T47D (cell line): ENCODE measurements around the gene TCEANC.
"Not testable (repeated sequence)": the region's sequence is repeated elsewhere in the genome, so short reads cannot be mapped to it uniquely, and the experiment has no call there.

Experiments
- DNase-seq, 2 experiments: peaks; one replicate each; pipeline versions ENCODE4 v3.0.0 to v3.0.0-alpha.2; 2011 to 2012; ENCODE audit warnings: low read depth in 1 of 2, low spot score in 1 of 2
- JUND ChIP-seq: IDR thresholded peaks from 2 replicates; pipeline ENCODE4 v1.6.1; 2012; ENCODE audit warnings: low read depth
- in situ Hi-C: cut with HindIII; loops from 2 replicates; pipeline ENCODE4 v1.10.0; 2016; ENCODE audit warnings: low sequenced_read_pairs, low pct_unique_long_range_greater_than_20kb

The TCEANC gene

GRCh38 chrX:13645464-13646153 lies 7.3 kb upstream of the TCEANC start:
- no peak for DNase-seq
- in situ Hi-C loops = no loop called here
- no peak for TF ChIP-seq JUND

GRCh38 chrX:13646154-13646549 lies 6.8 kb upstream of the TCEANC start:
- peak; percentile 15 to 81 for DNase-seq
- in situ Hi-C loops = no loop called here
- no peak for TF ChIP-seq JUND

GRCh38 chrX:13647709-13648212 lies 5.2 kb upstream of the TCEANC start:
- no peak for DNase-seq
- in situ Hi-C loops = no loop called here
- no peak for TF ChIP-seq JUND

GRCh38 chrX:13648336-13648735 lies 4.6 kb upstream of the TCEANC start:
- in situ Hi-C loops, DNase-seq: not testable (repeated sequence)

- TF ChIP-seq JUND = no peak
- in situ Hi-C loops = no loop called here
- no peak for DNase-seq
Measured at GRCh38 chrX:13649838-13650237, 3.1 kb upstream of the TCEANC start.

- in situ Hi-C loops = no loop called here
Measured at GRCh38 chrX:13650318-13650717, 2.6 kb upstream of the TCEANC start.

GRCh38 chrX:13651150-13651549 lies 1.8 kb upstream of the TCEANC start:
- in situ Hi-C loops = no loop called here
- no peak for DNase-seq
- no peak for TF ChIP-seq JUND

More at GRCh38 chrX:13650318-13650717, 2.6 kb upstream of the TCEANC start:
- no peak for TF ChIP-seq JUND
- no peak for DNase-seq

- no peak for TF ChIP-seq JUND
- peak in 1 of 2 experiments; percentile 35 for DNase-seq
- in situ Hi-C loops = no loop called here
Measured at GRCh38 chrX:13652287-13652793, 601 bp upstream of the TCEANC start.

- in situ Hi-C loops = no loop called here
- DNase-seq = no peak
- TF ChIP-seq JUND = no peak
Measured at GRCh38 chrX:13654116-13654515, 1.2 kb downstream of the TCEANC start.

- in situ Hi-C loops = no loop called here
- DNase-seq = no peak
- no peak for TF ChIP-seq JUND
Measured at GRCh38 chrX:13655674-13656073, 2.7 kb downstream of the TCEANC start.

GRCh38 chrX:13658602-13659001 lies 5.7 kb downstream of the TCEANC start:
- peak in 1 of 2 experiments; percentile 66 for DNase-seq
- TF ChIP-seq JUND = no peak
- in situ Hi-C loops = no loop called here

GRCh38 chrX:13659063-13659462 lies 6.1 kb downstream of the TCEANC start:
- in situ Hi-C loops = no loop called here
- DNase-seq = no peak
- TF ChIP-seq JUND = no peak

GRCh38 chrX:13661735-13662288 lies 8.9 kb downstream of the TCEANC start:
- TF ChIP-seq JUND = no peak
- no peak for DNase-seq
- in situ Hi-C loops = no loop called here
